ENCODE results near the gene HNRNPH3. TPM values are rescaled to one million over a fixed set of nuclear protein-coding genes. Genes with fewer than 3 reads are reported as not detected.

HNRNPH3 gene
- total and polyA plus RNA-seq, 2 experiments from 2014 or later, result 87.2 to 367 TPM

GRCh38 chr10:68303849-68304412 lies 27.9 kb upstream of the HNRNPH3 start:
- Histone ChIP-seq H2AFZ (no peak overlapping the region), H3K9me2 (ENCODE audit: insufficient read depth) (no peaks in the 10 kb centered on the region), H3K36me3 (ENCODE audit: insufficient read depth) (no peaks in the 10 kb centered on the region), H3K27ac (ENCODE audit: low read depth) (no peak overlapping the region), H4K20me1 (replicated peaks; ENCODE audit: insufficient read depth) (no peaks in the 10 kb centered on the region), H3K4me2 (no peak overlapping the region), H3K79me2 (replicated peaks; ENCODE audit: insufficient read depth) (no peaks in the 10 kb centered on the region), H3K4me1 (ENCODE audit: insufficient read depth) (peaks cover 8% of the 10 kb centered on the region; the same call in 1 of the 2 replicates), H3F3A (replicated peaks; ENCODE audit: low read depth) (no peaks in the 10 kb centered on the region), H3K4me3 (no peak overlapping the region), H3K27me3 (ENCODE audit: insufficient read depth) (no peaks in the 10 kb centered on the region)
- H3K27me3 Mint-ChIP-seq (ENCODE audit: insufficient read depth, low read depth, poor library complexity), result peaks cover 2% of the 10 kb centered on the region
- DNase-seq (ENCODE audit: low spot score) (no peak), ATAC-seq (no peak)
- H3K36me3 Mint-ChIP-seq (ENCODE audit: low read depth), result no peaks in the 10 kb centered on the region
- no peak overlapping the region for H3K4me3 Mint-ChIP-seq
- H3K27ac Mint-ChIP-seq, result no peak overlapping the region
- H3K9me3 Mint-ChIP-seq, result no peaks in the 10 kb centered on the region
- H3K4me1 Mint-ChIP-seq, result peaks cover 7% of the 10 kb centered on the region; the same call in 2 of the 3 replicates
- TF ChIP-seq JUNB (IDR thresholded peaks at IDR 0.05; ENCODE audit: unreplicated experiment) (no peak), NANOG (IDR thresholded peaks at IDR 0.05; ENCODE audit: borderline replicate concordance) (no peak), ZNF331 (CRISPR knock-in tag; IDR thresholded peaks at IDR 0.05; ENCODE audit: low read depth) (no peak), ETS1 (IDR thresholded peaks at IDR 0.05) (no peak), EZH2 (IDR thresholded peaks at IDR 0.05; ENCODE audit: low read depth, unreplicated experiment) (no peak), POLR2AphosphoS5 (IDR thresholded peaks at IDR 0.05; ENCODE audit: low read depth) (no peak), EZH2phosphoT487 (IDR thresholded peaks at IDR 0.05; ENCODE audit: unreplicated experiment) (no peak), CREB1 (CRISPR knock-in tag; IDR thresholded peaks at IDR 0.05; ENCODE audit: low read depth) (no peak)
- TF ChIP-seq, protein P1, sequence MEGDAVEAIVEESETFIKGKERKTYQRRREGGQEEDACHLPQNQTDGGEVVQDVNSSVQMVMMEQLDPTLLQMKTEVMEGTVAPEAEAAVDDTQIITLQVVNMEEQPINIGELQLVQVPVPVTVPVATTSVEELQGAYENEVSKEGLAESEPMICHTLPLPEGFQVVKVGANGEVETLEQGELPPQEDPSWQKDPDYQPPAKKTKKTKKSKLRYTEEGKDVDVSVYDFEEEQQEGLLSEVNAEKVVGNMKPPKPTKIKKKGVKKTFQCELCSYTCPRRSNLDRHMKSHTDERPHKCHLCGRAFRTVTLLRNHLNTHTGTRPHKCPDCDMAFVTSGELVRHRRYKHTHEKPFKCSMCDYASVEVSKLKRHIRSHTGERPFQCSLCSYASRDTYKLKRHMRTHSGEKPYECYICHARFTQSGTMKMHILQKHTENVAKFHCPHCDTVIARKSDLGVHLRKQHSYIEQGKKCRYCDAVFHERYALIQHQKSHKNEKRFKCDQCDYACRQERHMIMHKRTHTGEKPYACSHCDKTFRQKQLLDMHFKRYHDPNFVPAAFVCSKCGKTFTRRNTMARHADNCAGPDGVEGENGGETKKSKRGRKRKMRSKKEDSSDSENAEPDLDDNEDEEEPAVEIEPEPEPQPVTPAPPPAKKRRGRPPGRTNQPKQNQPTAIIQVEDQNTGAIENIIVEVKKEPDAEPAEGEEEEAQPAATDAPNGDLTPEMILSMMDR (conservative IDR thresholded peaks at IDR 0.05; ENCODE audit: low read depth in 2 of 2), result no peak

DNA sequence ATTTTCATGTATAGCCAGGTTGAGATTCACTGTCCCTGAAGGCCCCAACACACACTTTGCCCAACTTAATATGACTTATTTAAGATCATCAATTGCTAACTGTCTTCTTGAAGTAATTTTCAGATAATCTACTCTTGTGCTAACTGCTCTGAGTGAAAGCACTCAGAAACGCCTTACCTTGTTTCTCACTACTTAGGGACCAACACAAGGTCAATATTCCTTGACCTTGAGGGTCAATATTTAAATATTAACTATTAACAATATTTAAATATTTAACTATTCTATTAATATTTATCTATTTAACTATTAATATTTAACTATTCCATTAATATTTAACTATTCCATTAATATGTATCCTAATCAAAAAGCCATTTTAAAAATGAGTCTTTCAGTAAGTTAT lies 26.0 kb upstream of the HNRNPH3 start:
- H3F3A ChIP-seq (replicated peaks; ENCODE audit: low read depth), result no peaks in the 10 kb centered on the region
- Mint-ChIP-seq H3K4me1 (peaks cover 5% of the 10 kb centered on the region; the same call in 2 of the 3 replicates), H3K4me3 (no peak overlapping the region), H3K27me3 (ENCODE audit: insufficient read depth, low read depth, poor library complexity) (no peaks in the 10 kb centered on the region), H3K27ac (no peak overlapping the region), H3K36me3 (ENCODE audit: low read depth) (no peaks in the 10 kb centered on the region), H3K9me3 (no peaks in the 10 kb centered on the region)
- no peaks in the 10 kb centered on the region for H3K27me3 ChIP-seq (ENCODE audit: insufficient read depth)
- no peak for ATAC-seq
- H3K79me2 ChIP-seq (replicated peaks; ENCODE audit: insufficient read depth), result no peaks in the 10 kb centered on the region
- H3K4me1 ChIP-seq (ENCODE audit: insufficient read depth), result peaks cover 8% of the 10 kb centered on the region; the same call in 1 of the 2 replicates
- H3K4me3 ChIP-seq, result no peak overlapping the region
- no peak overlapping the region for H2AFZ ChIP-seq
- H3K9me2 ChIP-seq (ENCODE audit: insufficient read depth), result no peaks in the 10 kb centered on the region
- no peak for DNase-seq (ENCODE audit: low spot score)
- no peak overlapping the region for H3K4me2 ChIP-seq
- no peaks in the 10 kb centered on the region for H4K20me1 ChIP-seq (replicated peaks; ENCODE audit: insufficient read depth)
- TF ChIP-seq, protein P1 (conservative IDR thresholded peaks at IDR 0.05; ENCODE audit: low read depth in 2 of 2), result no peak
- no peak for TF ChIP-seq CREB1 (CRISPR knock-in tag; IDR thresholded peaks at IDR 0.05; ENCODE audit: low read depth)
- TF ChIP-seq ZNF331 (CRISPR knock-in tag; IDR thresholded peaks at IDR 0.05; ENCODE audit: low read depth), result no peak
- no peak for TF ChIP-seq JUNB (IDR thresholded peaks at IDR 0.05; ENCODE audit: unreplicated experiment)
- no peak for TF ChIP-seq NANOG (IDR thresholded peaks at IDR 0.05; ENCODE audit: borderline replicate concordance)
- no peaks in the 10 kb centered on the region for H3K36me3 ChIP-seq (ENCODE audit: insufficient read depth)
- H3K27ac ChIP-seq (ENCODE audit: low read depth), result no peak overlapping the region

All from GM23338 (cell line).